Prostate gland (tissue), 2 donors: ENCODE measurements around the gene EDEM1.

Source experiments
- POLR2A ChIP-seq: fragments of 450-650 bp; IDR thresholded peaks from one replicate; pipeline ENCODE4 v1.6.1; 2016; ENCODE audit warnings: antibody characterized with exemption, mild to moderate bottlenecking
- POLR2AphosphoS5 ChIP-seq: sonication (generic); formaldehyde crosslinking; IDR thresholded peaks from one replicate; pipeline ENCODE4 v1.6.1; 2017; ENCODE audit warnings: antibody characterized with exemption
- TF ChIP-seq, protein P1 (sequence below), 4 experiments: fragments of 200-600 bp in 2 of 4; fragments of 450-650 bp in 2 of 4; sonication (generic) in 2 of 4; IDR thresholded peaks; 1 replicate in 3 of 4; 2 replicates in 1 of 4; pipeline ENCODE4 v1.5.1; 2016 to 2019; ENCODE audit warnings: antibody characterized with exemption in 4 of 4, mild to moderate bottlenecking in 2 of 4, moderate library complexity in 2 of 4

DNA sequence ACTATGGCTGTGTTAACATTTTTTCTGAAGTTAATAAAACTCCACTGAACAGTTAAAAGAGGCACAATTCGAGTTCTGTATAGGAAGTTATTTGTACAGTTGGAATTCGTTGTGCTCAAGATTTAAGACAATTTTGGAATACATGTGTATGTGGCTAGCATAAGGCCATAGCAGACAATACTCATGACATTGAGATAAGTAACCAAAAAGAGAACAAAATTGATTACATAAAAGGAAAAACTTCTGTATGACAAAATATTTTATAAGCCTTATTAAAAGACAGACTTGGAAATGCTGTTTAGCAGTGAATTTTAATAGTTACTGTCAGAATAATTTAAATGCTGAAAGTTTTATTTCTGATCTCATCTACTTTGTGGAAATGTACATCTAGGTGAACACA is 17.7 kb upstream of the EDEM1 start:
- TF ChIP-seq, protein P1, sequence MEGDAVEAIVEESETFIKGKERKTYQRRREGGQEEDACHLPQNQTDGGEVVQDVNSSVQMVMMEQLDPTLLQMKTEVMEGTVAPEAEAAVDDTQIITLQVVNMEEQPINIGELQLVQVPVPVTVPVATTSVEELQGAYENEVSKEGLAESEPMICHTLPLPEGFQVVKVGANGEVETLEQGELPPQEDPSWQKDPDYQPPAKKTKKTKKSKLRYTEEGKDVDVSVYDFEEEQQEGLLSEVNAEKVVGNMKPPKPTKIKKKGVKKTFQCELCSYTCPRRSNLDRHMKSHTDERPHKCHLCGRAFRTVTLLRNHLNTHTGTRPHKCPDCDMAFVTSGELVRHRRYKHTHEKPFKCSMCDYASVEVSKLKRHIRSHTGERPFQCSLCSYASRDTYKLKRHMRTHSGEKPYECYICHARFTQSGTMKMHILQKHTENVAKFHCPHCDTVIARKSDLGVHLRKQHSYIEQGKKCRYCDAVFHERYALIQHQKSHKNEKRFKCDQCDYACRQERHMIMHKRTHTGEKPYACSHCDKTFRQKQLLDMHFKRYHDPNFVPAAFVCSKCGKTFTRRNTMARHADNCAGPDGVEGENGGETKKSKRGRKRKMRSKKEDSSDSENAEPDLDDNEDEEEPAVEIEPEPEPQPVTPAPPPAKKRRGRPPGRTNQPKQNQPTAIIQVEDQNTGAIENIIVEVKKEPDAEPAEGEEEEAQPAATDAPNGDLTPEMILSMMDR (IDR thresholded peaks at IDR 0.05), result no peak
- TF ChIP-seq POLR2AphosphoS5 (no peak), POLR2A (no peak)
